ENCODE results near the gene CAB39.
"Not testable (repeated sequence)": the region's sequence is repeated elsewhere in the genome, so short reads cannot be mapped to it uniquely, and the experiment has no call there.

CAB39 gene

DNA sequence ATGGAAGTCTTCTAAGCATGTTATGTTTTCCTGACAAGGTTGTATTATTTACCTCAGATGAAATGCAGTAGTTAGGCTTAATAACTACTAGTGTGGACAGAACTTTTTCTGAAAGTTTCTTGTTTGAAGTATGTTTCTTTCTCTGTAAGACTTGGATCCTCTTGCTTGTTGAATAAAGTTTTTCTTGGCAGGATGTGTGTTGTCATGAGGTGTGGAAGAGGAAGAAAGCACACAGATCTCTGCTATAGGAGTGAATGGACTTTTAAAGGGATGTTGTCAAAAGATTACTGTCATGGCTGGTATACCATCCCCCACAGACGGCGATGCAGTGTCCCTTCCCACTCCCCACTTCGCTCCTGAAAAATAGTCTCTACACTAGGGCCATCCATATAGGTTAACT lies 2.6 kb downstream of the CAB39 start:
- no peak for DNase-seq (ENCODE audit: low read depth, low spot score)

- no peak for DNase-seq (ENCODE audit: low read depth, low spot score)
These were observed 3.9 kb downstream of the CAB39 start for GRCh38 chr2:230716588-230716987.

GRCh38 chr2:230717600-230717999 lies 5.0 kb downstream of the CAB39 start:
- no peak for DNase-seq (ENCODE audit: low read depth, low spot score)

- DNase-seq (ENCODE audit: low read depth, low spot score): no peak
These were observed 6.7 kb downstream of the CAB39 start for GRCh38 chr2:230719340-230719739.

- no peak for DNase-seq (ENCODE audit: low read depth, low spot score)
These were observed 9.1 kb downstream of the CAB39 start for GRCh38 chr2:230721712-230722111.

GRCh38 chr2:230722207-230722885 lies 9.7 kb downstream of the CAB39 start:
- DNase-seq (ENCODE audit: low read depth, low spot score): no peak

- DNase-seq (ENCODE audit: low read depth, low spot score): no peak
These were observed 10.7 kb downstream of the CAB39 start for GRCh38 chr2:230723363-230723762.

GRCh38 chr2:230724957-230725356 lies 12.3 kb downstream of the CAB39 start:
- not testable (repeated sequence) for DNase-seq (ENCODE audit: low read depth, low spot score)

- DNase-seq (ENCODE audit: low read depth, low spot score): no peak
These were observed 18.9 kb downstream of the CAB39 start for GRCh38 chr2:230731512-230731911.

GRCh38 chr2:230732914-230733401 lies 20.3 kb downstream of the CAB39 start:
- no peak for DNase-seq (ENCODE audit: low read depth, low spot score)

DNA sequence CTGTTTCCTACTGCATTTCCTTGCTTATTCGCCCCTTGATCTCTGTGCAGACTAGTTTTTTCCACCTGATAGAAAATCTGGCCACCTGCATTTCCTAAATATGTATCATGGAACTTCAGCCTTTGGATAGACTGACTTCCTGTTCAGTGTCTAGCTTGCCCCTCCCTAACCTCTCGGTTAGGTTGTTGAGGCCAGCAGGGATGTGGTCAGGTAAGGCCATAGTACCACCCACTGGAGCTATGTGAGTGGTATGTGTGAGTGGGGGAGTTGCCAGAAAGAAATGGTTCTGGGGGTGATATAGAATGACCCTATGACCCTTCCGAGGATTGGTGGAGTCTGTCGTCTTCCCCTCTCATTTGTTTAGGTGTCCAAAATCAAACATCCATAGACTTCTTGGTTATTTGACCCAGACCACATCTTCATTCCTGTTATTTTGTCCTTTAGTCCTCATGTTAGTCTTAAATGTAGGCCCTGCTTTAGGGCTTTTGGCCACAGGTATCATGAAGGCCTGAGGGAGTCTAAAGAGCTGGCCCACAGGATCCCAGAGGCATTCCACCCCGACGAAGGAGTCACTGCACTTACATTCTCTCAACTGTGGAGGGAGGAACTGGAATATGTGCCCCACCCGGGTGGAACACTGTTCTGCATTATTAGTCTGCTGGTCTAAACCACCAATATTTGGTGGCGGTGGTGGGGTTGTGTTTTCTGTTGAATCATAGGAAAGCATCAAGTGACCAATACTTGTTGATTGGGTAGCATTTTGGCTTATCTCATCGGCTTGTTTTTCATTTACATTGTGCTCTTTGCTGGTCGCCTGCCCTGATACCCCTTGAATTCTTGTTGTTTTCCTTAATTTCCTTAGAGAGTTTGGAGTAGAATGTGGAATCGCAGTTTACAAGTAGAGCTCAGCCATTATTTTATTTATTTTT lies 21.9 kb downstream of the CAB39 start:
- DNase-seq (ENCODE audit: low read depth, low spot score): no peak

DNA sequence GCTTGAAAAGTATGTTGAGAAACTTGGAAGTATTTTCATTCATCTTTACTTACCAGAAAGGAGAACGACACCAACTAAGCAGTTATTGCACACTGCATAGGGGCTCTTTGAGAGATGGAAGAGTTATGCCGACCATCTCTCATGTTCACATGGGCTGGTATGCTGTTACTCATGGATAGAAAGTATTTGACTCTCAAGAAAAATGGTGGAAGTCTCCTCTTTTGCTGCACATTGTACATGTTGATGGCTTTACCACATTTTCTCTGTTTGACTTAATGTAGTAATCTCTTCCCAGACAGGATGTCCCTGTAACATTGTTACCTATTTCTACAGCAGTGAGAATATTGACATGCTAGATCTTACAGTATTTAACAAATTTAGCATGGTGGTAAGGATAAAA lies 23.2 kb downstream of the CAB39 start:
- DNase-seq (ENCODE audit: low read depth, low spot score): no peak

- no peak for DNase-seq (ENCODE audit: low read depth, low spot score)
These were observed 24.7 kb downstream of the CAB39 start for GRCh38 chr2:230737300-230737699.

- DNase-seq (ENCODE audit: low read depth, low spot score): no peak
These were observed 25.2 kb downstream of the CAB39 start for GRCh38 chr2:230737791-230738226.

DNA sequence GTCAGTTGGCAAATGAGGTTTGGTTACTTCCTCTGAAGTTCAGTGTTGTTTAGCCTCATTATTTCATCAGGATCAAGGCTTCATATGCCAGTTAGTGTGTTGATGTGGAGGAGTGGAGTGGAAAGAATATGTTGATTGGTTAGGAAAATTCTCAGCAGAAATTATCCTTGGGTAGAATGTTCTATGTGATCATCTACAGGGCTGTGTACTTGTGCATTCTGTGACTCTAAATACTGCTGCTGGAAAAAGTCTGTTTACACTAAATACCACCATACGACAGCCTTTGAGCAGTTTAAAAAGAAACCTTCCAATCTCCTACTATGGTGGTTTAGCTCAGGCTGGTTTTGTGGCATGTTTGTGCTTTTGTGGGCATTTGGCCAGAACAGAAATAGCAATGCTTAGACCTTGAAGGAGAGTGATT lies 25.8 kb downstream of the CAB39 start:
- DNase-seq (ENCODE audit: low read depth, low spot score): no peak

DNA sequence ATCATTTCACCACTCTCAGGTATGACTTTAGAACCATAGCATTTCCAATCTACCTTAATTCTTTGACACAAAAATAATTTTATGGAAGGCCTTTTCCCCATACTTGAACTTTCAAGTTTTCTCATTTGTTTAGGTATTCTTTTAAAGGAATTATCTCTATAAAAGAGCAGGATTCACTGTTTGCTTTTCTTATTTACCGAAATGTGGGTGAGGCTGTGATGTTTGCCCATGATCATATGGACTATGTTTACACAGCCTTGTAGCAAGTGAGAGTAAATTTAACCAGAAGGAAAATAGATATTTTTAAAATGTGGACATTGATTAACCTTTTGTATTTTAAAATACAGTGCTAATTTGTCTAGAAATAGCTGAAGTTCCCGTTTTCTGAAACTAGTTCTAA lies 26.3 kb downstream of the CAB39 start:
- DNase-seq (ENCODE audit: low read depth, low spot score): no peak

DNA sequence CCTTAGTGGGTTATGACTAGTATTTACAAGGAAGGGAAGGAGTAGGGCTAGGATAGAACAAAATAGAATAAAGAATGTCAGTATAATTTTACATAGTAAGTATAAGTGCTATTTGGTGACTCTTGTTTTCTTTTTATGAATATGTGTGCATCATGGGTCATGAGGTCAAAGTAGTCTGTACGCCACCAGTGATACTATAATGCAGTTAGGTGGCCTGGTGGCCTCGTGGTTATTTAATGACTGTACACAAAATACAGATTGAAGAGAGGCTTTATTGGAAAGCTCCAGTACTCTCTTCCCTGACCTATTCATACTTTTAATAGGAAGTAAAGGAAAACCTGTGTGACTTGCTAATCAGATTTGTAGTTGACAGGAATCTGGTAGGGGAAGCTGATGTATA lies 27.3 kb downstream of the CAB39 start:
- no peak for DNase-seq (ENCODE audit: low read depth, low spot score)

GRCh38 chr2:230742781-230743180 lies 30.1 kb downstream of the CAB39 start:
- no peak for DNase-seq (ENCODE audit: low read depth, low spot score)

GRCh38 chr2:230746213-230746612 lies 33.6 kb downstream of the CAB39 start:
- DNase-seq (ENCODE audit: low read depth, low spot score): no peak

DNA sequence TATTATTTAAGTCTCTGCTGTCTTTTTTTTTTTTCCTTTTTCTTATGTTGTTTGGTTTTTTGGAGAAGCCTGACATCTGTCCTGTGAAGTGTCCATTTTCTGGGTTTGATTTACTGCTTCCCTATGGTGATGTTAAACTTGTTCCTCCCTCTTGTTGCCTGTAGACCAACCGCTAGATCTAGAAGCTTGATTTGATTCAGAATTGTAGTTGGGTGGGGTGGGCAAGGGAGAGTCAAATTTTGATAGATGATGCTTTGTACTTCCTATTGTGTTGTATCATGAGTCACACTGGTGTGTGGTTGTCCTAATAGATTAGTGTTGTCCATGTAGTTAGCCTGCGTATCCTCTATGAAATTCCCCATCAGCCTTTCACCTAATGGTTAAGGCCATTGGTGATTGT lies 35.4 kb downstream of the CAB39 start:
- DNase-seq (ENCODE audit: low read depth, low spot score): no peak

DNA sequence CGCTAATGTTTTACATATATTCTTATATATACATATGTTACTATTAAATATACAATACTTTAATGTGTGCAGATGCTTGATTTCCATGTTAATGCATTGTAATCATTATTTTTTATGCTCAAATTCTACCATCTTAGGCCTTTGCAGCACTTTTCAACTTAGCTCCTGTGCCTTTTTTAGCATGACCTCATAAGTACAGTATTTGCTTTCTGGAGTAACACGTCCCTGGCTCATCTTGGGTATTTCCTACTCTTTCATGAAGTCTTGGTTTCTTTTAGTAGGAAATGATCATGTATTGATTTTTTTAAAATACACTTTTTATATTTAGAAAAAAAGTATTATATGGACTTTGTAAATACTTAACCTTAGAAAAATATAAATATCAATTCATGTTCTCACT lies 36.5 kb downstream of the CAB39 start:
- DNase-seq (ENCODE audit: low read depth, low spot score): no peak

DNA sequence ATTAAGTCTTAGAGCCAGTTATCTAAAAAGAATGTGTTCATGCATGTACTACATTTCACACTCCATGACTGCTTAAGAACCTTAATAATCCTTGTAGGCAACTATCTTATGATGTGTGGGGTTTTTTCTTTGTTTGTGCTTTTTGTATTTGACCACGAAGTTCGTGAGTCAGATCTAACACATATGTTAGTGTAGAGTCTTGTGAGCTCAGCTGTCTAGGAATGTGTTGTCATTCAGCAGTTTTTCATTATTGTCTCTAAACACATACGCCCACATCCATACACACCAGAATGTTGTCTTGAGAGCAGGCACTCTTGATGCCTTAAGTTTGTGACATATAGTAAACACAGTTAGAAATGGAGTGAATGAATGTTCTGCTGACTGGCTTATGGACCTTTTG lies 38.4 kb downstream of the CAB39 start:
- DNase-seq (ENCODE audit: low read depth, low spot score): no peak

- DNase-seq (ENCODE audit: low read depth, low spot score): no peak
These were observed 41.6 kb downstream of the CAB39 start for GRCh38 chr2:230754200-230754599.

Measured in ELF-1 (cell line).